Measurements from ENCODE around the gene CCL20.
A peak's percentile ranks its signal among the peaks of the same experiment; 100 is the strongest.

Gene CCL20

GRCh38 chr2:227815066-227815465 lies 1.4 kb downstream of the CCL20 start:
- in situ Hi-C loops (cut with HindIII; ENCODE audit: low sequenced_read_pairs): no loop called here
- TF ChIP-seq CTCF (IDR thresholded peaks at IDR 0.05; ENCODE audit: low read depth, low read length, missing control alignments): no peak
- no peak overlapping the region for H3K4me3 ChIP-seq (ENCODE audit: low read depth, low read length)
- no peak for DNase-seq (ENCODE audit: low read depth)

GRCh38 chr2:227816507-227817294 lies 3.1 kb downstream of the CCL20 start:
- no peak for TF ChIP-seq CTCF (IDR thresholded peaks at IDR 0.05; ENCODE audit: low read depth, low read length, missing control alignments)
- no peak overlapping the region for H3K4me3 ChIP-seq (ENCODE audit: low read depth, low read length)
- in situ Hi-C loops (cut with HindIII; ENCODE audit: low sequenced_read_pairs): no loop called here
- peak; percentile 15 for DNase-seq (ENCODE audit: low read depth)

- TF ChIP-seq CTCF (IDR thresholded peaks at IDR 0.05; ENCODE audit: low read depth, low read length, missing control alignments): no peak
- in situ Hi-C loops (cut with HindIII; ENCODE audit: low sequenced_read_pairs): no loop called here
- no peak overlapping the region for H3K4me3 ChIP-seq (ENCODE audit: low read depth, low read length)
Observed at GRCh38 chr2:227817336-227817735, 3.7 kb downstream of the CCL20 start.

GRCh38 chr2:227817850-227818674 lies 4.4 kb downstream of the CCL20 start:
- peak overlapping the region; percentile 3 for H3K4me3 ChIP-seq (ENCODE audit: low read depth, low read length)
- peak; percentile 99 for DNase-seq (ENCODE audit: low read depth)
- in situ Hi-C loops (cut with HindIII; ENCODE audit: low sequenced_read_pairs): no loop called here
- no peak for TF ChIP-seq CTCF (IDR thresholded peaks at IDR 0.05; ENCODE audit: low read depth, low read length, missing control alignments)

More at GRCh38 chr2:227817336-227817735, 3.7 kb downstream of the CCL20 start:
- no peak for DNase-seq (ENCODE audit: low read depth)

- H3K4me3 ChIP-seq (ENCODE audit: low read depth, low read length): no peak overlapping the region
- in situ Hi-C loops (cut with HindIII; ENCODE audit: low sequenced_read_pairs): no loop called here
- no peak for TF ChIP-seq CTCF (IDR thresholded peaks at IDR 0.05; ENCODE audit: low read depth, low read length, missing control alignments)
- no peak for DNase-seq (ENCODE audit: low read depth)
Observed at GRCh38 chr2:227818675-227819397, 5.2 kb downstream of the CCL20 start.

- no peak overlapping the region for H3K4me3 ChIP-seq (ENCODE audit: low read depth, low read length)
- TF ChIP-seq CTCF (IDR thresholded peaks at IDR 0.05; ENCODE audit: low read depth, low read length, missing control alignments): no peak
- in situ Hi-C loops (cut with HindIII; ENCODE audit: low sequenced_read_pairs): no loop called here
- DNase-seq (ENCODE audit: low read depth): no peak
Observed at GRCh38 chr2:227819398-227819697, 5.7 kb downstream of the CCL20 start.
